Panc1 (cell line): ENCODE data around the gene SUSD6. TPM values are rescaled to one million over a fixed set of nuclear protein-coding genes. Genes with fewer than 3 reads are reported as not detected.

ENCODE experiments used
- ATAC-seq: fragments of 200-7000 bp; cut with Tn5 transposase; 2 replicates; pipeline ENCODE4 v1.9.1; 2020; ENCODE audit warnings: mild to moderate bottlenecking, moderate library complexity
- BruUV-seq: library from RNA; stranded (reverse); fragments of 400-500 nt; replicated peaks from 2 replicates; lab custom pipeline; 2021; lab: Mats Ljungman, UMichigan
- CTCF ChIA-PET: fragments of 300-600 bp; sonication (Branson Sonifier 250); formaldehyde crosslinking; loops from one replicate; lab custom pipeline; 2022; ENCODE audit warnings: antibody characterized with exemption; lab: Charles Lee
- POLR2A ChIA-PET: fragments of 300-600 bp; sonication (Branson Sonifier 250); formaldehyde crosslinking; loops from one replicate; lab custom pipeline; 2022; ENCODE audit warnings: antibody characterized with exemption; lab: Charles Lee
- DNase-seq: peaks from one replicate; pipeline ENCODE4 v3.0.0-alpha.2; 2010; ENCODE audit warnings: low read depth, low spot score
- H3K27ac ChIP-seq: 2 replicates; pipeline ENCODE4 v1.5.1; 2011; ENCODE audit warnings: mild to moderate bottlenecking, low read length, inconsistent platforms
- H3K27me3 ChIP-seq: fragments of 200-500 bp; sonication (Bioruptor generic); 2 replicates; pipeline ENCODE4 v1.6.0; 2014; ENCODE audit warnings: low read length, inconsistent platforms; ENCODE audit not compliant: control insufficient read depth, insufficient read depth
- H3K36me3 ChIP-seq: fragments of 200-500 bp; sonication (Bioruptor generic); 2 replicates; pipeline ENCODE4 v1.5.1; 2014; ENCODE audit warnings: inconsistent platforms, mild to moderate bottlenecking, low read length, moderate library complexity; ENCODE audit not compliant: control insufficient read depth, insufficient read depth
- H3K4me1 ChIP-seq: 2 replicates; pipeline ENCODE4 v1.5.1; 2011; ENCODE audit warnings: inconsistent platforms, mild to moderate bottlenecking, low read length, moderate library complexity; ENCODE audit not compliant: control insufficient read depth, insufficient read depth
- H3K4me3 ChIP-seq, 2 experiments: 2 replicates each; pipeline ENCODE4 v1.5.1; 2011 to 2012; ENCODE audit warnings: low read depth in 2 of 2, low read length in 2 of 2, mild to moderate bottlenecking in 2 of 2, inconsistent platforms in 1 of 2, moderate library complexity in 1 of 2
- H3K9me3 ChIP-seq: fragments of 200-500 bp; sonication (Bioruptor generic); 2 replicates; pipeline ENCODE4 v1.5.1; 2014; ENCODE audit warnings: low read depth, mild to moderate bottlenecking, inconsistent platforms, low read length, moderate library complexity; ENCODE audit not compliant: control insufficient read depth, insufficient read depth
- POLR2AphosphoS5 ChIP-seq: IDR thresholded peaks from 2 replicates; pipeline ENCODE4 v1.6.1; 2012; ENCODE audit warnings: mild to moderate bottlenecking, low read depth, low read length, moderate library complexity
- SIN3A ChIP-seq: IDR thresholded peaks from 2 replicates; pipeline ENCODE4 v1.6.1; 2012; ENCODE audit warnings: low read depth, mild to moderate bottlenecking, low read length, moderate library complexity, borderline replicate concordance; ENCODE audit not compliant: insufficient read depth
- TCF7L2 ChIP-seq: IDR thresholded peaks from 2 replicates; pipeline ENCODE4 v1.6.1; 2011; ENCODE audit warnings: mild to moderate bottlenecking, low read depth, low read length, inconsistent platforms
- in situ Hi-C: cut with HindIII; loops from 2 replicates; pipeline ENCODE4 v1.10.0; 2016; ENCODE audit warnings: low sequenced_read_pairs, low pct_unique_long_range_greater_than_20kb
- intact Hi-C: fragments of 100-400 bp; cut with micrococcal nuclease; formaldehyde crosslinking; loops from one replicate; pipeline ENCODE4 v1.10.0; 2022; ENCODE audit not compliant: unreplicated experiment
- total RNA-seq: library from RNA; stranded (reverse); gene quantifications from one replicate; pipeline ENCODE4 v1.2.1, GENCODE V29; 2021; ENCODE audit not compliant: unreplicated experiment
- TF ChIP-seq, protein P1 (sequence below): fragments of 450-650 bp; IDR thresholded peaks from 2 replicates; pipeline ENCODE4 v1.5.1; 2017; ENCODE audit warnings: mild to moderate bottlenecking
- TF ChIP-seq, protein P2 (sequence below), 2 experiments: IDR thresholded peaks; 2 replicates each; pipeline ENCODE4 v1.6.1; 2011 to 2012; ENCODE audit warnings: low read depth in 2 of 2, control low read depth in 1 of 2, low read length in 1 of 2, mild to moderate bottlenecking in 1 of 2, moderate library complexity in 1 of 2; ENCODE audit not compliant: insufficient read depth in 1 of 2

SUSD6 gene
- total RNA-seq, 1 experiment from 2014 or later: 10.9 TPM

DNA sequence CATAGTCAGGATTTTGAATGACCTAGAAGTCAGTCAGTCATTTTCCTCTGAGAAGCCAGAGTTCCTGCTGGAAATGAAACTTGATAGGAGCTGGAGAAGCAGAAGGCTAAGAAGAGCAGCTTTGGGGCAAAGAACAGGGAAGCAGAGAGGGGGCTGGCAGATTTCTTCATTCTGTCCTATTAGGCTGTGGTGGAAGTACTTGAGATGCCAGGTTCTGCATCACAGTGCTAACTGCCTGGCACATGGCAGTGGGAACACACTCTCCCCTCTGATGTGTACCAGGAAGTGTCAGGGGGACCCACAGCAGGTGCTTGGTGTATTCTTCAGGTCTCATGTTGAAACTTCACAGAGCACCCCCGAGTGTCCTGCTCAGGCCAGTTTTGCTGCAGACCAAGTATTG lies 61.0 kb downstream of the SUSD6 start:
- H3K4me3 ChIP-seq: no peak overlapping the region
- ChIA-PET POLR2A (no interaction called here), CTCF (no interaction called here)
- TF ChIP-seq SIN3A (no peak), TCF7L2 (no peak)
- no TSS peak for BruUV-seq
- H3K9me3 ChIP-seq: no peaks in the 10 kb centered on the region
- no peaks in the 10 kb centered on the region for H3K27me3 ChIP-seq
- DNase-seq (no peak), ATAC-seq (no peak)
- in situ Hi-C loops: no loop called here
- intact Hi-C loops: no loop called here
- no peaks in the 10 kb centered on the region for H3K4me1 ChIP-seq
- H3K36me3 ChIP-seq: no peaks in the 10 kb centered on the region
- no peak overlapping the region for H3K27ac ChIP-seq

DNA sequence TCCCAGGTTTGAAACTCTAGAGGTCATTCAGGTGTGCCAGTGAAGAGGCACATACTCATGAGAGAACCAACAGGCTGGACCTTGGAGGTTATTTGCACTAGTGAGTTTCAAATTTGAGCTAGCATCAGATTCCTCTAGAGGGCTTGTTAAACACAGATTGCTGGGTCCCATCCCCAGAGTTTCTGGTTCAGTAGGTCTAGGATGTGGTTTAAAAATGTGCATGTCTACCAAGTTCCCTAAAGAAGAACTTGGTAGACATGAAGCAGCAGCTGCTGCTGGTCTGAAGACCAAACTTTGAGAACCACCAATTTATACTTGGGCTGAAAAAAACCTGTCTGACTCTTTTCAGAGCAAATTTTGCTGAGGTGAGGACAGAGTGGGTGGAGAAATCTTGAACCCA lies 61.7 kb downstream of the SUSD6 start:
- TF ChIP-seq TCF7L2 (no peak), SIN3A (no peak), POLR2AphosphoS5 (no peak)
- TF ChIP-seq, protein P1, sequence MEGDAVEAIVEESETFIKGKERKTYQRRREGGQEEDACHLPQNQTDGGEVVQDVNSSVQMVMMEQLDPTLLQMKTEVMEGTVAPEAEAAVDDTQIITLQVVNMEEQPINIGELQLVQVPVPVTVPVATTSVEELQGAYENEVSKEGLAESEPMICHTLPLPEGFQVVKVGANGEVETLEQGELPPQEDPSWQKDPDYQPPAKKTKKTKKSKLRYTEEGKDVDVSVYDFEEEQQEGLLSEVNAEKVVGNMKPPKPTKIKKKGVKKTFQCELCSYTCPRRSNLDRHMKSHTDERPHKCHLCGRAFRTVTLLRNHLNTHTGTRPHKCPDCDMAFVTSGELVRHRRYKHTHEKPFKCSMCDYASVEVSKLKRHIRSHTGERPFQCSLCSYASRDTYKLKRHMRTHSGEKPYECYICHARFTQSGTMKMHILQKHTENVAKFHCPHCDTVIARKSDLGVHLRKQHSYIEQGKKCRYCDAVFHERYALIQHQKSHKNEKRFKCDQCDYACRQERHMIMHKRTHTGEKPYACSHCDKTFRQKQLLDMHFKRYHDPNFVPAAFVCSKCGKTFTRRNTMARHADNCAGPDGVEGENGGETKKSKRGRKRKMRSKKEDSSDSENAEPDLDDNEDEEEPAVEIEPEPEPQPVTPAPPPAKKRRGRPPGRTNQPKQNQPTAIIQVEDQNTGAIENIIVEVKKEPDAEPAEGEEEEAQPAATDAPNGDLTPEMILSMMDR: no peak
- TF ChIP-seq, protein P2, sequence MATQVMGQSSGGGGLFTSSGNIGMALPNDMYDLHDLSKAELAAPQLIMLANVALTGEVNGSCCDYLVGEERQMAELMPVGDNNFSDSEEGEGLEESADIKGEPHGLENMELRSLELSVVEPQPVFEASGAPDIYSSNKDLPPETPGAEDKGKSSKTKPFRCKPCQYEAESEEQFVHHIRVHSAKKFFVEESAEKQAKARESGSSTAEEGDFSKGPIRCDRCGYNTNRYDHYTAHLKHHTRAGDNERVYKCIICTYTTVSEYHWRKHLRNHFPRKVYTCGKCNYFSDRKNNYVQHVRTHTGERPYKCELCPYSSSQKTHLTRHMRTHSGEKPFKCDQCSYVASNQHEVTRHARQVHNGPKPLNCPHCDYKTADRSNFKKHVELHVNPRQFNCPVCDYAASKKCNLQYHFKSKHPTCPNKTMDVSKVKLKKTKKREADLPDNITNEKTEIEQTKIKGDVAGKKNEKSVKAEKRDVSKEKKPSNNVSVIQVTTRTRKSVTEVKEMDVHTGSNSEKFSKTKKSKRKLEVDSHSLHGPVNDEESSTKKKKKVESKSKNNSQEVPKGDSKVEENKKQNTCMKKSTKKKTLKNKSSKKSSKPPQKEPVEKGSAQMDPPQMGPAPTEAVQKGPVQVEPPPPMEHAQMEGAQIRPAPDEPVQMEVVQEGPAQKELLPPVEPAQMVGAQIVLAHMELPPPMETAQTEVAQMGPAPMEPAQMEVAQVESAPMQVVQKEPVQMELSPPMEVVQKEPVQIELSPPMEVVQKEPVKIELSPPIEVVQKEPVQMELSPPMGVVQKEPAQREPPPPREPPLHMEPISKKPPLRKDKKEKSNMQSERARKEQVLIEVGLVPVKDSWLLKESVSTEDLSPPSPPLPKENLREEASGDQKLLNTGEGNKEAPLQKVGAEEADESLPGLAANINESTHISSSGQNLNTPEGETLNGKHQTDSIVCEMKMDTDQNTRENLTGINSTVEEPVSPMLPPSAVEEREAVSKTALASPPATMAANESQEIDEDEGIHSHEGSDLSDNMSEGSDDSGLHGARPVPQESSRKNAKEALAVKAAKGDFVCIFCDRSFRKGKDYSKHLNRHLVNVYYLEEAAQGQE (IDR thresholded peaks at IDR 0.05; ENCODE audit: insufficient read depth in 1 of 2, low read depth in 2 of 2, low read length in 1 of 2): no peak
- ChIA-PET CTCF (no interaction called here), POLR2A (no interaction called here)
- no peak for ATAC-seq
- Histone ChIP-seq H3K4me1 (no peaks in the 10 kb centered on the region), H3K27me3 (no peaks in the 10 kb centered on the region), H3K4me3 (no peak overlapping the region), H3K27ac (no peak overlapping the region), H3K36me3 (no peaks in the 10 kb centered on the region), H3K9me3 (no peaks in the 10 kb centered on the region)
- no TSS peak for BruUV-seq
- intact Hi-C loops: no loop called here
- DNase-seq: no peak
- in situ Hi-C loops: no loop called here

- ChIA-PET POLR2A (no interaction called here), CTCF (no interaction called here)
- H3K4me1 ChIP-seq: no peaks in the 10 kb centered on the region
- no peaks in the 10 kb centered on the region for H3K36me3 ChIP-seq
- no TSS peak for BruUV-seq
- ATAC-seq (no peak), DNase-seq (no peak)
- no peak overlapping the region for H3K27ac ChIP-seq
- TF ChIP-seq POLR2AphosphoS5 (no peak), TCF7L2 (no peak), SIN3A (no peak)
- TF ChIP-seq, protein P2 (IDR thresholded peaks at IDR 0.05; ENCODE audit: insufficient read depth in 1 of 2, low read depth in 2 of 2, low read length in 1 of 2): no peak
- TF ChIP-seq, protein P1: no peak
- in situ Hi-C loops: no loop called here
- intact Hi-C loops: no loop called here
- H3K27me3 ChIP-seq: no peaks in the 10 kb centered on the region
- no peaks in the 10 kb centered on the region for H3K9me3 ChIP-seq
- H3K4me3 ChIP-seq: no peak overlapping the region
Observed at GRCh38 chr14:69673578-69674305, 62.3 kb downstream of the SUSD6 start.
